GM19099 (cell line): ENCODE results near the gene IL17RB.

ENCODE experiments used
- POLR2A ChIP-seq: IDR thresholded peaks from 3 replicates; pipeline ENCODE4 v1.6.1; 2011; ENCODE audit warnings: low read depth; ENCODE audit not compliant: insufficient read length; ENCODE audit errors: extremely low read depth

Gene IL17RB

DNA sequence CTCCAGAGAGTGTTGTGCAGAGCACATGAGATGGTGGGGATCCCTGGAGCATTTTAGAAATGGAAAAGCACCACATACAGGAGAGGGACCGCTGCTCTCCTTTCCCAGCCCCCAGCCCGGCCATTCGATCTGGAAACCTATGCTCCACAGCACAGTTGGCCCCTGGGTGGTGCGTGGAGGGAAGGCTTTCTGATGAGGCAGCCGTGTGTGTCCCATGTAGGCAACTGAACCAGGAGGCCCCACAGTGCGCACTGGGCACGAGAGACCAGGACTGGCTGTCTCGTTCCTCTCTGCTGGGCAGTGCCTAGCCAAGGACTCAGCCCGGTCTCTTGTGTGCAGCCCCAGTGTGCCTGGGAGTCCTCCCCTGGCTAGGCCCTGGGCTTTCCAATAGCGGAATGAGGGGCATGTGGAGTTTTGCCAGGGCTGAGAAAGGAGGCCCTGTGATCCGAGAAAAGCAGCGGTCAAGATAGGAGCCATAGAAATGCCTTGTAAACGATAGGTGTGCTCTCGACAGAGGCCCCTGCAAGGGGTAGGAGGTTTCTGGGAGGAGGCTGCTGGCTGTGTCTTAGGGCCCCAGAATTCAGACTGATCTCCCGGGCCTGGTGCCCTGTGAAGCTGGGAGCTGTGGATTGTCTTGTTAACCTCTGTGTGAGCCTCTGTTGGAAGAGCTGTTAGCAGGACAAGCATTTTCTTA lies 39.1 kb upstream of the IL17RB start:
- no peak for TF ChIP-seq POLR2A

DNA sequence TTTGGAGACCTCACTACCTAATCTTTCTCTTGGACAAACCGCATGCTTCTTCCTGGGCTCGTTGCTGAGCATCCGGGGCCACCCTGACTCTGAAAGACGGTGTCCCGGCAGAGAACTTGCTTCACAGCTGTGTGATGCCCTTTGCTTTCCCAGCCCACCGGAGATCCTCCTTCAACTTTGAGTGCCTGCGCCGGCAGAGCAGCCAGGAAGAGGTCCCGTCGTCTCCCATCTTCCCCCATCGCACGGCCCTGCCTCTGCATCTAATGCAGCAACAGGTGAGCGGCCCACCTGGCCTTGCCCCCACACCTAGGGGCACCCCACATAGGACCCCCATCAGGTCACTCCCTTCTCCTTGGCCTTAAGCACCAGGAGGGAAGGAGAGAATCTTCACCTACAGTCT lies 37.9 kb upstream of the IL17RB start:
- TF ChIP-seq POLR2A, result no peak

DNA sequence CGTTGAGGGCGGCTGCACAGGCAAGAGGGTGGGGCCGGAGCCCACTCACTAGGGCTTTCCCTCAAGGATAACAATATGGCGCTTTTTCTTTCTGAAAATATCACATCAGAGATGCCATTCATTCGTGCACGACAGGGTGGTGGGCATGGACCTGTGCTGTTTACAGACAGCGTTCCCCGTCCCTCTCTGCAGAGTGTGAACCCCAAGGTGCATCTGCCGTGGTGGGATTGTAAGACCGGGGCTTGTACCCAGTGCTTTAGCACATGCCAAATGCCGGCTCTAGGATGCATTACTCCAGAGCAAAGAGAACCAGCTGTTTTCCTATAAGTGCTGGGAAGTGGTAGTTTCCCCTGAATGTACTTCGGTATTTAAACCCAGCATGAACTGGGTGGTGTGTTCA lies 37.1 kb upstream of the IL17RB start:
- no peak for TF ChIP-seq POLR2A

DNA sequence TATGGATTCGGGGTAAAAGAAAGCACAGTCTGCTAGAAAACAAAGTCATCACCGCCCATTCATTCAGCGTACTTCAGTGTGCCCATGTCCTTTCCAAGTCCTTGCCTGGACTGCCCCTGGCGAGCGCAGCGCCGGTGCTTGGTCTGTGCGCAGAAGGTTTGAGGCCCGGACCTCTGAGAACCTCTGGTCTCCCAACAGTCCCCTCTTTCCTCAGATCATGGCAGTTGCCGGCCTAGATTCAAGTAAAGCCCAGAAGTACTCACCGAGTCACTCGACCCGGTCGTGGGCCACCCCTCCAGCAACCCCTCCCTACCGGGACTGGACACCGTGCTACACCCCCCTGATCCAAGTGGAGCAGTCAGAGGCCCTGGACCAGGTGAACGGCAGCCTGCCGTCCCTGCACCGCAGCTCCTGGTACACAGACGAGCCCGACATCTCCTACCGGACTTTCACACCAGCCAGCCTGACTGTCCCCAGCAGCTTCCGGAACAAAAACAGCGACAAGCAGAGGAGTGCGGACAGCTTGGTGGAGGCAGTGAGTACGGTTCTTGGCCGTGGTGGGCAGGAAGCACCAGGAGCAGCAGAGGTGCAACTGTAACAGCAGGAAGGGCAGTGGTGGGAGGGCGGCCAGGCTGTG lies 36.5 kb upstream of the IL17RB start:
- no peak for TF ChIP-seq POLR2A

DNA sequence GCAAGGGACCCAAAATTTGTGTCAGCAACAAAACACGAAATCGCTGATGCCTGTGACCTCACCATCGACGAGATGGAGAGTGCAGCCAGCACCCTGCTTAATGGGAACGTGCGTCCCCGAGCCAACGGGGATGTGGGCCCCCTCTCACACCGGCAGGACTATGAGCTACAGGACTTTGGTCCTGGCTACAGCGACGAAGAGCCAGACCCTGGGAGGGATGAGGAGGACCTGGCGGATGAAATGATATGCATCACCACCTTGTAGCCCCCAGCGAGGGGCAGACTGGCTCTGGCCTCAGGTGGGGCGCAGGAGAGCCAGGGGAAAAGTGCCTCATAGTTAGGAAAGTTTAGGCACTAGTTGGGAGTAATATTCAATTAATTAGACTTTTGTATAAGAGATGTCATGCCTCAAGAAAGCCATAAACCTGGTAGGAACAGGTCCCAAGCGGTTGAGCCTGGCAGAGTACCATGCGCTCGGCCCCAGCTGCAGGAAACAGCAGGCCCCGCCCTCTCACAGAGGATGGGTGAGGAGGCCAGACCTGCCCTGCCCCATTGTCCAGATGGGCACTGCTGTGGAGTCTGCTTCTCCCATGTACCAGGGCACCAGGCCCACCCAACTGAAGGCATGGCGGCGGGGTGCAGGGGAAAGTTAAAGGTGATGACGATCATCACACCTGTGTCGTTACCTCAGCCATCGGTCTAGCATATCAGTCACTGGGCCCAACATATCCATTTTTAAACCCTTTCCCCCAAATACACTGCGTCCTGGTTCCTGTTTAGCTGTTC lies 35.0 kb upstream of the IL17RB start:
- no peak for TF ChIP-seq POLR2A

DNA sequence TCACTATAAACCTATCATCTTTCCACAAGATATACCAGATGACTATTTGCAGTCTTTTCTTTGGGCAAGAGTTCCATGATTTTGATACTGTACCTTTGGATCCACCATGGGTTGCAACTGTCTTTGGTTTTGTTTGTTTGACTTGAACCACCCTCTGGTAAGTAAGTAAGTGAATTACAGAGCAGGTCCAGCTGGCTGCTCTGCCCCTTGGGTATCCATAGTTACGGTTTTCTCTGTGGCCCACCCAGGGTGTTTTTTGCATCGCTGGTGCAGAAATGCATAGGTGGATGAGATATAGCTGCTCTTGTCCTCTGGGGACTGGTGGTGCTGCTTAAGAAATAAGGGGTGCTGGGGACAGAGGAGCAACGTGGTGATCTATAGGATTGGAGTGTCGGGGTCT lies 33.9 kb upstream of the IL17RB start:
- TF ChIP-seq POLR2A, result no peak

DNA sequence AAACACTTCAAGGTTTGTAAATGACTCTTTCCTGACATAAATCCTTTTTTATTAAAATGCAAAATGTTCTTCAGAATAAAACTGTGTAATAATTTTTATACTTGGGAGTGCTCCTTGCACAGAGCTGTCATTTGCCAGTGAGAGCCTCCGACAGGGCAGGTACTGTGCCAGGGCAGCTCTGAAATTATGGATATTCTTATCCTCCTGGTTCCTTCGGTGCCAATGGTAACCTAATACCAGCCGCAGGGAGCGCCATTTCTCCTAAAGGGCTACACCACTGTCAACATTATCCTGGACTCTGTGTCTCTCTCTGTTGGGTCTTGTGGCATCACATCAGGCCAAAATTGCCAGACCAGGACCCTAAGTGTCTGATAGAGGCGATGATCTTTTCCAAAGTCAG lies 33.1 kb upstream of the IL17RB start:
- TF ChIP-seq POLR2A, result no peak

DNA sequence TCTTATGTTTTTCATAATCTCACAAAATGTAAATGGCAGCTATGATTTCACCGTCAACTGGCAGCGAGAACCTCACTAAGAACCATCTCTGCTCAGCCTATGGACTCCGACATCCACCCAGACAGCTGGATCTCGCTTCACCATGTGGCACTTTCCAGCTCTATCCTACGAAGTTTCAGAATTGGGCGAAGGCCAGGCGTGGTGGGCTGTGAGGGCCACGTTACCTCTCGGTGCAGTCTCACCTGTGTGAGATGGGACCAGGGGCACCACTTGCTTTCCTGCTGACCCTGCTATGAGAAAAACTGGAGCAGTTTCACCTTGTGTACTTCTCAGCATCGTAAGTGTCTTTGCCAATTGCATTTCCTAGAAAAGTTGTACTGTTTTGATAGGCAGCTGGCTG lies 32.5 kb upstream of the IL17RB start:
- TF ChIP-seq POLR2A, result no peak

DNA sequence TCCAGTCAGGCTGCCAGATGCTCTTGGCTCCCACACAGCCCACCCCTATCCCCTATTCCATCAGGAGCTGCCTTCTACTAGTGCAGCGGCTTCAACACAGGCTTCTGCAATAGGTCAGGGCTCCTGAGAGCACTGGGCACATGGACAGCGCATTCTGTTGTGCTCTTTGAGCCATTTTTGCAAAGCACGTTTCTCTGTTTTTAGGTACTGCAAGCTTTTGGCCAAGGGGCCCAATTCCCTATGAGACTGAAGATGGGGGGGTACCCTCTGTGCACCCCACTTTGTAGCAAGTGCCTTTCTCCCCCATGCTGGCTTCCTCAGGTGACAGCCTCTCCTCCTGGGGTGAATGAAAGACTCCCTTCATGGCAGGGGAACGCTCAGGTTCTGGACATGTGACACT lies 31.3 kb upstream of the IL17RB start:
- no peak for TF ChIP-seq POLR2A

DNA sequence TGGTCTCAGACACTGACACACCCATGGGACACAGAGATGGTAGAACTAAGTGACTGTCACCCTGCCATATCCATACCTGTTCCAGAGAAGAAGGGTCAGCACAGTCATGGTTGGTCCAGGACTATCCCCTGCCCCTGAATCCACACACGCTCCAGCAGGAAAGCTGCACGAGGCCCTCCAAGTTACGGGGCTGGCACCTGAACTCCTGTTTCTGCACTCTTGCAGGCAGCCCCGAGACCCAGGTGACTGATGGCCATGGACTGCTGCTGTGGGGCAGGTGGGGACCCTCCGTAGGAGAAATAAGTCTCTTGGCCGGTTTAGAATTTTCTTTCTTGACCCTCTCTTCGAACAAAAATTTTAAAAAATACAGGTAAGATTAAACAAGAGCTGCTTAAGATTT lies 30.7 kb upstream of the IL17RB start:
- no peak for TF ChIP-seq POLR2A

DNA sequence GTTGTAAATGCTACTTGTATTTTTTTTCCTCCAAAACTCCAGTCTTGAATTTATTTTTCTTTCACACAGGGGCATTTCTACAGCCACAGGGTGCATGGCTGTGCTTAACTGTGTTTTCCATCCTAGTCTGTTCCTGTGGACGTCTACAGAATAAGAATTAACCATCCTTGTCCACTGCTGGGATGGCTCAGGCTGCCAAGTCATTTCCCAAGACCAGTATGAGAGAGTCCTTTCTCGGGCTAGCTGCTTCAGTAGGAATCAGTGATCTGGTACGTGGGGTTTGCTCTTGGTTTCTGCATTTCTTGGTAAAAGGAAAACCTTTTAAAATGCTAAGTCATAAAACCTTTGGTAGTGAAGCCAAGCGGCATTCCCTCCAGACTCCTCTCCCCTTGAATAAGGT lies 29.9 kb upstream of the IL17RB start:
- TF ChIP-seq POLR2A, result no peak

DNA sequence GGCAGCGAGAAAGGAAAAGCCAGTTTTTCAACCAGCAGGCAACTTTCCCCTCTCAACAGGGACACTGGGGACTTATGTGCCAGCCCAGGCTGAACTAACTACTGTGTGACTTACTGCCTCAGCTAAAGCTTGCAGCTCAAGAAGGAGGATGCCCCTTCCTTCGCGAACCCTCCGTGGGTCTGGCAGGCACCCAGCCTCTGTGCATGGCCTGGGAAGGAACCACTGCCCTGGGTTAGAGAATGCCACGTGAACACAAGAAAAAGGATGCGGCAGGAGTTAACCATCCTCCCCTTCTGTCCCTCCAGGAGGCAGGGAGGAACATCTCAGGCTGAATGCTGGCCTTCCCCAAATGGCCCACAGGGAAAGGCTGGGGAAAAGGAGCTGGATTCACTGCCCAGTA lies 29.2 kb upstream of the IL17RB start:
- no peak for TF ChIP-seq POLR2A

DNA sequence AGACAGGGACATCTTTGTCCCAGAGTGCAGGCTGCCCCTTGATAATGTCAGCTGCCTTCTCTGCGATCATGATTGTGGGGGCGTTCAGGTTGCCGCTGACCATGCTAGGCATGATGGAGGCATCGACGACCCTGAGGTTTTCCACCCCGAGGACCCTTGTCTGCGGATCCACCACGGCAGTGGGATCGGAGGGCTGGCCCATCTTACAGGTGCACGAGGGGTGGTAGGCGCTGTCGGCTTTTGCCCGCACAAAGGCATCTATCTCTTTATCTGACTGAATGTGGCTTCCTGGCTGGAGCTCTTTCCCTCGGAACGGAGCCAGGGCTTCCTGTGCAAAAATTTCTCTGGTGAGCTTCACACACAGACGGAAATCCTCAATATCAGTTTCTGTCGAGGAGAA lies 28.6 kb upstream of the IL17RB start:
- TF ChIP-seq POLR2A, result no peak

DNA sequence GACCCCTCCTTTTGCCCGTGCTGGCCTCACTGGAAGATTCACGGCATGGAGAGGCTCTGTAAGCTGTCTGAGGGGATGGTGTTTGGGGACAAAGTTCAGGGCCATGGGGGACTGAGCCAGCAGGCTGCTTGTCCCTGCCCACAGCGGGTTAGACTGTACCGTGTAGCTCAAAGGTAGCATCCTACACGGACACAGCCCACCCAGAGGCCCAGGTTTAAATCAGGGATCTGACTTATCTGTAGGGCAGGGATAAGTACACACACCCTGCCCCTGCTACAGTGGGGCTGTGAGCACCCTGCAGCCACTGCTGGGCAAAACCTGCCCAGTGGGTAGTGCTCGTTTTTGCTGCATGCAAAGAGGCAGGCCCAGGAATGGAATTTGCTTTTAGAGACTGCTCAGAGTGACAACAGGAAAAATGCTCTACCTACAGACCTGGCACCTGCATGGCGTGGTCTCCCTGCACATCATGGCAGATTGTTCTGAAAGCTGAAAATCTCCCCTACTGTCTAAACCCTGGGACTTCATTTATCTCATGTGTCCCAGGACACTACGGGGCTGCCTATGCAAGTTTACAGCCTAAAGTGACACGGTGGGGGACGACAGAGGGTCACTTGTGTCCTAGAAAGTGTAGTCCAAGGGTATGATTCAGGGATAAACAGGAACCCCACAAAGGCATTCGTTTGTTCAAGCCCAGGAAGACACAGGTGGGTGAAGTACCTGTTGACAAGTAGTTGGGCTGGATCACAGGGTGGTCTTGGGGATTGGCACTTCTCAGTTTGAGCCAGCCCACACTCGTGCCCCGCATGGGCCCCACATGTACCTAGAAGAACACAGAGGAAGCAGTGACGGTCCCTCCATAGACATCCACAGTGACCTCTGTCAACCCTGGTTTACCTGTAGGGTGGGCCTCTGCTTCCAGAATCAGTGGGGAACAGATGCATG lies 27.9 kb upstream of the IL17RB start:
- no peak for TF ChIP-seq POLR2A
